K562 (cell line): Measurements from ENCODE around the gene SPPL3. TPM values are rescaled to one million over a fixed set of nuclear protein-coding genes. Genes with fewer than 3 reads are reported as not detected.

Experiments used
- ATAC-seq: fragments of 200-7000 bp; cut with Tn5 transposase; 3 replicates; pipeline ENCODE4 v1.9.1; 2020; ENCODE audit warnings: moderate library complexity
- BruUV-seq: library from RNA; stranded (reverse); fragments of 400-500 nt; replicated peaks from 2 replicates; lab custom pipeline; 2021; lab: Mats Ljungman, UMichigan
- CTCF ChIA-PET: fragments of 300-600 bp; formaldehyde crosslinking; extraction: SDS; loops from one replicate; lab custom pipeline; 2021; ENCODE audit warnings: low intra/inter-chr PET ratio; lab: Yijun Ruan, JAX
- POLR2A ChIA-PET: fragments of 300-600, 350-650 bp; sonication (Branson Sonifier 250); formaldehyde crosslinking; extraction: SDS; loops from one replicate; lab custom pipeline; 2021; ENCODE audit warnings: antibody characterized with exemption, inconsistent platforms; lab: Yijun Ruan, JAX
- DNase-seq, 4 experiments: peaks; one replicate each; pipeline versions ENCODE4 v3.0.0 to v3.0.0-alpha.2; 2011 to 2018; ENCODE audit warnings: low spot score in 3 of 4, mixed read lengths in 3 of 4; ENCODE audit errors: extremely low read depth in 1 of 4
- FAIRE-seq: peaks from 2 replicates; lab custom pipeline; 2011; peaks lifted over from hg19 to GRCh38; lab: Jason Lieb, UNC
- H2AFZ ChIP-seq: 2 replicates; pipeline ENCODE4 v1.6.0; 2011; ENCODE audit warnings: low read depth, low read length, control low read depth, inconsistent platforms
- H3K27ac ChIP-seq: fragments of 200-600 bp; 3 replicates; pipeline ENCODE4 v1.8.0; 2011; ENCODE audit warnings: low read depth, mild to moderate bottlenecking, control low read depth, inconsistent platforms, low read length, moderate library complexity, mixed read lengths; ENCODE audit errors: extremely low read depth
- H3K27me3 ChIP-seq, 2 experiments: fragments of 300-600 bp in 1 of 2; 2 replicates in 1 of 2; 3 replicates in 1 of 2; pipeline versions ENCODE4 v1.6.0 to v1.8.0; 2011; ENCODE audit warnings: inconsistent platforms in 2 of 2, low read length in 2 of 2, mild to moderate bottlenecking in 1 of 2, mixed read lengths in 1 of 2, moderate library complexity in 1 of 2; ENCODE audit not compliant: control insufficient read depth in 2 of 2, insufficient read depth in 2 of 2
- H3K36me3 ChIP-seq: fragments of 300-600 bp; 3 replicates; pipeline ENCODE4 v1.8.0; 2011; ENCODE audit warnings: mild to moderate bottlenecking, low read length, inconsistent platforms; ENCODE audit not compliant: control insufficient read depth, insufficient read depth
- H3K4me1 ChIP-seq, 2 experiments: fragments of 200-600 bp in 1 of 2; replicated peaks in 1 of 2; 2 replicates in 1 of 2; 3 replicates in 1 of 2; pipeline versions ENCODE4 v1.5.1 to v1.8.0; 2011; ENCODE audit warnings: inconsistent platforms in 2 of 2, low read length in 2 of 2, mild to moderate bottlenecking in 1 of 2, mixed read lengths in 1 of 2, moderate library complexity in 1 of 2; ENCODE audit not compliant: control insufficient read depth in 2 of 2, insufficient read depth in 2 of 2
- H3K4me2 ChIP-seq: 2 replicates; pipeline ENCODE4 v1.6.1; 2011; ENCODE audit warnings: low read length, control low read depth, inconsistent platforms, mixed read lengths; ENCODE audit not compliant: insufficient read depth
- H3K4me3 ChIP-seq: fragments of 200-600 bp; sonication (generic), shearing (Covaris generic); 2 replicates; pipeline ENCODE4 v1.5.1; 2016; ENCODE audit warnings: control low read depth, inconsistent platforms
- H3K79me2 ChIP-seq: fragments of 200-600 bp; 3 replicates; pipeline ENCODE4 v1.8.0; 2011; ENCODE audit warnings: low read length, inconsistent platforms; ENCODE audit not compliant: control insufficient read depth, insufficient read depth
- H3K9ac ChIP-seq, 2 experiments: 2 replicates each; pipeline versions ENCODE4 v1.6.0 to v1.6.1; 2011; ENCODE audit warnings: low read depth in 2 of 2, low read length in 2 of 2, control low read depth in 1 of 2, inconsistent platforms in 1 of 2, mild to moderate bottlenecking in 1 of 2, mixed read lengths in 1 of 2; ENCODE audit not compliant: insufficient read depth in 1 of 2
- H3K9me1 ChIP-seq: one replicate; pipeline ENCODE4 v1.6.0; 2011; ENCODE audit warnings: inconsistent platforms, mild to moderate bottlenecking, low read length, moderate library complexity; ENCODE audit not compliant: control insufficient read depth, insufficient read depth
- H3K9me3 ChIP-seq: replicated peaks from 2 replicates; pipeline ENCODE4 v1.5.1; 2011; ENCODE audit warnings: low read depth, low read length, inconsistent platforms; ENCODE audit not compliant: control insufficient read depth, insufficient read depth
- H4K20me1 ChIP-seq: replicated peaks from 2 replicates; pipeline ENCODE4 v1.6.1; 2011; ENCODE audit warnings: low read length, inconsistent platforms, mixed read lengths; ENCODE audit not compliant: control insufficient read depth, insufficient read depth
- ELF2 ChIP-seq: fragments of 250-450 bp; sonication (Bioruptor Pico); IDR thresholded peaks from 2 replicates; pipeline ENCODE4 v1.5.0; 2021; ENCODE audit warnings: mild to moderate bottlenecking
- HNRNPUL1 ChIP-seq: fragments of 200-400 bp; formaldehyde crosslinking; IDR thresholded peaks from 2 replicates; pipeline ENCODE4 v1.6.1; 2017; ENCODE audit warnings: low read length
- KLF6 ChIP-seq: fragments of 250-450 bp; sonication (Bioruptor Pico); IDR thresholded peaks from 2 replicates; pipeline ENCODE4 v1.4.0; 2020; ENCODE audit warnings: mild to moderate bottlenecking, moderate library complexity, borderline replicate concordance
- NCOA6 ChIP-seq: fragments of 450-650 bp; IDR thresholded peaks from 2 replicates; pipeline ENCODE4 v1.6.1; 2017; ENCODE audit warnings: mild to moderate bottlenecking
- SNRNP70 ChIP-seq: fragments of 200-400 bp; formaldehyde crosslinking; optimal IDR thresholded peaks from 2 replicates; pipeline ENCODE3; 2017; ENCODE audit warnings: low read depth, low read length
- ZNF3 ChIP-seq: fragments of 250-450 bp; sonication (Bioruptor Pico); IDR thresholded peaks from 2 replicates; pipeline ENCODE4 v1.5.0; 2021; ENCODE audit warnings: mild to moderate bottlenecking, moderate library complexity
- WGBS: fragments of 100-300 bp; shearing (Covaris generic); methylation state at CpG from one replicate; pipeline ENCODE4 v1.1.6; 2016; ENCODE audit warnings: low coverage, mixed read lengths; ENCODE audit not compliant: insufficient coverage; ENCODE audit errors: missing lambda C conversion rate; 5-methylcytosine and 5-hydroxymethylcytosine counted together
- in situ Hi-C: fragments of 300-500 bp; cut with MboI; formaldehyde crosslinking; loops from 4 replicates; pipeline ENCODE4 v1.15.0; 2018; ENCODE audit warnings: inconsistent platforms, mixed read lengths
- intact Hi-C: fragments of 100-400 bp; cut with micrococcal nuclease; formaldehyde crosslinking; loops from 2 replicates; pipeline ENCODE4 v1.14.2; 2022
- polyA plus RNA-seq, 8 experiments: library from polyadenylated mRNA; depleted of rRNA in 4 of 8; stranded (reverse) in 5 of 8; unstranded in 3 of 8; fragments of >200 nt; fragmentation: Nextera tagmentation in 2 of 8; fragmentation: Illumina TruSeq in 1 of 8; extraction: Ambion mirVana in 2 of 8; extraction: Trizol in 1 of 8; gene quantifications; 2 replicates each; pipeline versions ENCODE4 v1.2.1 to v1.2.3, GENCODE V29; 2011 to 2014; ENCODE audit warnings: inconsistent platforms in 1 of 8, missing spikeins in 1 of 8
- total RNA-seq, 7 experiments: library from RNA; depleted of rRNA in 6 of 7; stranded (reverse); fragments of >200 nt in 6 of 7; fragmentation: Illumina TruSeq in 2 of 7; extraction: Trizol in 2 of 7; gene quantifications; 2 replicates each; pipeline versions ENCODE4 v1.2.1 to v1.2.3, GENCODE V29; 2011 to 2021; ENCODE audit warnings: low replicate concordance in 1 of 7

The SPPL3 gene
- total and polyA plus RNA-seq, 9 of the 15 experiments (the other 6 are each of a cell fraction or from before 2014, with no cell fraction given), result 2.9 to 32.1 (median 7.1) TPM

DNA sequence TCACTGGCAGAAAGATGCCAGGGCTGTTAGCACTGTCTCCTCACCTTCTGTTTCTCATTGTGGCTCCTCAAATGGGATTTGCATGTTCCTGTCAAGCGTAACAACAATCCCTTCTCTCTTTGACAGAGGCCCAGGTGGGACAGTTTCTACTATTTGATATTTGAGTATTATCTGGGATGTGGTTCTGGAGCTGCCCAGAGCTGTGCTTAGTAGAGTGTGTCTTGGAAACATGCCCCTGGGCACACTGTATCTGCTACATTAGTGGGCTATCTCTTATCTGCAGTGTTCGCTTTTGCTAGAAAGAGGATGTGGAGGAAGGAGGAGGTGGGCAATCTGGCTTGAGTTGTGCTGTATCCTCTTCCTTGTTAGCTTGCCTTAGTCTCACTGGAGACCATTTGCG, 182.3 kb downstream of the SPPL3 start:
- no peak overlapping the region for H3K4me2 ChIP-seq
- peaks cover 12% of the 10 kb centered on the region for H3K79me2 ChIP-seq
- peaks cover 39 to 44% of the 10 kb centered on the region in 2 experiments for H3K4me1 ChIP-seq
- intact Hi-C loops, result no loop called here
- H3K9ac ChIP-seq, result no peak overlapping the region
- no peaks in the 10 kb centered on the region for H3K9me3 ChIP-seq
- peaks cover 8% of the 10 kb centered on the region; the same call in 1 of the 2 replicates for H4K20me1 ChIP-seq
- H3K36me3 ChIP-seq, result peaks cover 64% of the 10 kb centered on the region
- no peaks in the 10 kb centered on the region for H3K9me1 ChIP-seq
- H2AFZ ChIP-seq, result no peak overlapping the region
- DNase-seq (no peak), FAIRE-seq (no peak), ATAC-seq (no peak)
- no TSS peak for BruUV-seq
- ChIA-PET CTCF (no interaction called here), POLR2A (interaction anchor here (0.6 to 0.8 kb wide), 4 partner anchors 9 to 480 kb away, joined by 3 read pairs; partner anchors contain the start of gene RNU4-2)
- H3K27ac ChIP-seq, result no peak overlapping the region
- in situ Hi-C loops, result no loop called here
- 93% methylated on average over 3 of the region's 3 CpGs for WGBS
- TF ChIP-seq KLF6 (no peak), ZNF3 (CRISPR knock-in tag) (no peak), HNRNPUL1 (no peak), ELF2 (CRISPR knock-in tag) (no peak), NCOA6 (no peak), SNRNP70 (no peak)
- TF ChIP-seq, all 486 proteins: peak for 0
- H3K4me3 ChIP-seq, result no peak overlapping the region
- H3K27me3 ChIP-seq, result no peaks in the 10 kb centered on the region
